ENCODE results near the gene SPRR1B. TPM values are rescaled to one million over a fixed set of nuclear protein-coding genes. Genes with fewer than 3 reads are reported as not detected.

Gene SPRR1B
- total and polyA plus RNA-seq, 2 of the 13 experiments (the other 11 are each of a cell fraction or from before 2014, with no cell fraction given) = not detected

GRCh38 chr1:153035211-153035610 lies 4.2 kb downstream of the SPRR1B start (continued):
- TF ChIP-seq, protein P1, sequence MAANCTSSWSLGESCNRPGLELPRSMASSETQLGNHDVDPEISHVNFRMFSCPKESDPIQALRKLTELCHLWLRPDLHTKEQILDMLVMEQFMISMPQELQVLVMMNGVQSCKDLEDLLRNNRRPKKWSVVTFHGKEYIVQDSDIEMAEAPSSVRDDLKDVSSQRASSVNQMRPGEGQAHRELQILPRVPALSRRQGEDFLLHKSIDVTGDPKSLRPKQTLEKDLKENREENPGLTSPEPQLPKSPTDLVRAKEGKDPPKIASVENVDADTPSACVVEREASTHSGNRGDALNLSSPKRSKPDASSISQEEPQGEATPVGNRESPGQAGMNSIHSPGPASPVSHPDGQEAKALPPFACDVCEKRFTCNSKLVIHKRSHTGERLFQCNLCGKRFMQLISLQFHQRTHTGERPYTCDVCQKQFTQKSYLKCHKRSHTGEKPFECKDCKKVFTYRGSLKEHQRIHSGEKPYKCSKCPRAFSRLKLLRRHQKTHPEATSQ (CRISPR knock-in tag; IDR thresholded peaks at IDR 0.05; ENCODE audit: borderline replicate concordance) = no peak
- TF ChIP-seq CSRNP2 (CRISPR knock-in tag; conservative IDR thresholded peaks at IDR 0.05; ENCODE audit: low read depth) = no peak
- no peak for TF ChIP-seq SMAD3 (CRISPR knock-in tag; IDR thresholded peaks at IDR 0.05)
- TF ChIP-seq U2AF2 (IDR thresholded peaks at IDR 0.05; ENCODE audit: low read depth, low read length) = no peak
- no peak for TF ChIP-seq MTA3 (CRISPR knock-in tag; IDR thresholded peaks at IDR 0.05)
- no peak for TF ChIP-seq HOXA5 (CRISPR knock-in tag; IDR thresholded peaks at IDR 0.05)
- no peak for TF ChIP-seq SCMH1 (CRISPR knock-in tag; IDR thresholded peaks at IDR 0.05; ENCODE audit: borderline replicate concordance)

DNA sequence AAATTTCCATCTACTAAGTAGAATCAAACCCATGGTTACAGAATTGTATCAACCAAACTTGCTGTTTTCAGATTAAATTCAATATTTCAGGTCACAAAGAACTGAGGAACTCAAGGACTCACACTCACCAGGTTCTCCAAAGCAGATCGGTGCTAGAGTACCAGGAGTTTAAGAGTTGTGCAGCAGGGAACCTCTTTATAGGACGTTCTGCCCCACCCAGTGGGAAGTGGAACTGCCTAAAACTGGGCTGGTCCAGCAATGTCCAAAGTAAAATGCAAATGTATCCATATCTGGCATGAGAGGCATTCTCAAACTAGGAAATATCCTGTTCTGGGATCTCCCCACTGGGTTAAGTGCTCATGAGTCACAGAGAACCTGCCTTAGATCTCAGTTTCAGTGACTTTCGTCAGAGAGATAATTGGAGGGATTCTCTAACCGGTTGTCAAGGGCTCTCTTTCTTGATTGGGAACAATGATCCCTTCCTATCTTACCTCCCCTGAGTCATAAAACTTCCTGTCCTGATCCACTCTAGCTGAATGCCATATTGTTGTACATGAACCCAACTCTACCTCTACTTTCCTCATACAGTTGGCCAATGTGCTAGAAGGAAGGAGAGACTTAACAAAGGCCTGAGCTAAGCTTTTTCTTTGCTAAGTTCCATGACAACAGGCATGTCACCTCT lies 10.1 kb downstream of the SPRR1B start, which contains the start of gene SPRR2D:
TSS of gene SPRR2D (minus strand) at position 171 of the 682 bp plus-strand sequence. CDS start 774 bp downstream, outside the sequence.
- CTCF ChIA-PET (ENCODE audit: low intra/inter-chr PET ratio, low total read pairs) = no interaction called here
- no peaks in the 10 kb centered on the region for H3K79me2 ChIP-seq (ENCODE audit: insufficient read depth, low read length)
- in situ Hi-C loops (cut with HindIII; ENCODE audit: extremely low pct_ligation_motif_present, low pct_unique_long_range_greater_than_20kb) (no loop called here), intact Hi-C loops (cut with micrococcal nuclease; ENCODE audit: unreplicated experiment) (no loop called here)
- no TSS peak for BruUV-seq (replicated peaks)
- ATAC-seq = no peak
- no peaks in the 10 kb centered on the region for H3K4me1 ChIP-seq (ENCODE audit: insufficient read depth, low read length)
- H3K36me3 ChIP-seq (replicated peaks in 1 of 2; ENCODE audit: control insufficient read depth in 1 of 2, insufficient read depth in 2 of 2, low read length in 2 of 2) = no peaks in the 10 kb centered on the region
- no peaks in the 10 kb centered on the region for H3K27me3 ChIP-seq (ENCODE audit: control insufficient read depth in 1 of 2, insufficient read depth in 2 of 2, low read length in 2 of 2)
- H2AFZ ChIP-seq (ENCODE audit: low read length) = no peak within 1 kb of the TSS
- H3K4me2 ChIP-seq (ENCODE audit: low read depth, low read length) = no peak within 1 kb of the TSS
- H4K20me1 ChIP-seq (ENCODE audit: insufficient read depth, low read length) = no peaks in the 10 kb centered on the region
- DNase-seq (ENCODE audit: low spot score) = no peak
- H3K9ac ChIP-seq (ENCODE audit: insufficient read depth, low read depth, low read length) = no peak within 1 kb of the TSS
- POLR2A ChIA-PET = no interaction called here
- no peak within 1 kb of the TSS for H3K4me3 ChIP-seq (replicated peaks in 1 of 3; ENCODE audit: insufficient read depth in 1 of 3, low read depth in 2 of 3, low read length in 3 of 3)
- WGBS (ENCODE audit: low lambda C conversion rate) = 0% methylated on average over 4 of the region's 4 CpGs
- no peaks in the 10 kb centered on the region for H3K9me3 ChIP-seq (ENCODE audit: low read length)
- H3K27ac ChIP-seq (ENCODE audit: extremely low read length, insufficient read depth, low read length) = no peak within 1 kb of the TSS
- no peak for FAIRE-seq
- TF ChIP-seq, protein P2, sequence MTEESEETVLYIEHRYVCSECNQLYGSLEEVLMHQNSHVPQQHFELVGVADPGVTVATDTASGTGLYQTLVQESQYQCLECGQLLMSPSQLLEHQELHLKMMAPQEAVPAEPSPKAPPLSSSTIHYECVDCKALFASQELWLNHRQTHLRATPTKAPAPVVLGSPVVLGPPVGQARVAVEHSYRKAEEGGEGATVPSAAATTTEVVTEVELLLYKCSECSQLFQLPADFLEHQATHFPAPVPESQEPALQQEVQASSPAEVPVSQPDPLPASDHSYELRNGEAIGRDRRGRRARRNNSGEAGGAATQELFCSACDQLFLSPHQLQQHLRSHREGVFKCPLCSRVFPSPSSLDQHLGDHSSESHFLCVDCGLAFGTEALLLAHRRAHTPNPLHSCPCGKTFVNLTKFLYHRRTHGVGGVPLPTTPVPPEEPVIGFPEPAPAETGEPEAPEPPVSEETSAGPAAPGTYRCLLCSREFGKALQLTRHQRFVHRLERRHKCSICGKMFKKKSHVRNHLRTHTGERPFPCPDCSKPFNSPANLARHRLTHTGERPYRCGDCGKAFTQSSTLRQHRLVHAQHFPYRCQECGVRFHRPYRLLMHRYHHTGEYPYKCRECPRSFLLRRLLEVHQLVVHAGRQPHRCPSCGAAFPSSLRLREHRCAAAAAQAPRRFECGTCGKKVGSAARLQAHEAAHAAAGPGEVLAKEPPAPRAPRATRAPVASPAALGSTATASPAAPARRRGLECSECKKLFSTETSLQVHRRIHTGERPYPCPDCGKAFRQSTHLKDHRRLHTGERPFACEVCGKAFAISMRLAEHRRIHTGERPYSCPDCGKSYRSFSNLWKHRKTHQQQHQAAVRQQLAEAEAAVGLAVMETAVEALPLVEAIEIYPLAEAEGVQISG (CRISPR knock-in tag; IDR thresholded peaks at IDR 0.05) = no peak
- no peak for TF ChIP-seq SALL1 (CRISPR knock-in tag; IDR thresholded peaks at IDR 0.05)
- no peak for TF ChIP-seq PHF20 (CRISPR knock-in tag; IDR thresholded peaks at IDR 0.05)
- TF ChIP-seq TCF7 (IDR thresholded peaks at IDR 0.05; ENCODE audit: low read depth) = no peak
- TF ChIP-seq ZNF33B (CRISPR knock-in tag; IDR thresholded peaks at IDR 0.05) = no peak
- TF ChIP-seq NR2F1 (CRISPR knock-in tag; IDR thresholded peaks at IDR 0.05) = no peak
- TF ChIP-seq ZFP36L2 (CRISPR knock-in tag; IDR thresholded peaks at IDR 0.05) = no peak
- no peak for TF ChIP-seq ZNF7 (CRISPR knock-in tag; IDR thresholded peaks at IDR 0.05)
- TF ChIP-seq, protein P3, sequence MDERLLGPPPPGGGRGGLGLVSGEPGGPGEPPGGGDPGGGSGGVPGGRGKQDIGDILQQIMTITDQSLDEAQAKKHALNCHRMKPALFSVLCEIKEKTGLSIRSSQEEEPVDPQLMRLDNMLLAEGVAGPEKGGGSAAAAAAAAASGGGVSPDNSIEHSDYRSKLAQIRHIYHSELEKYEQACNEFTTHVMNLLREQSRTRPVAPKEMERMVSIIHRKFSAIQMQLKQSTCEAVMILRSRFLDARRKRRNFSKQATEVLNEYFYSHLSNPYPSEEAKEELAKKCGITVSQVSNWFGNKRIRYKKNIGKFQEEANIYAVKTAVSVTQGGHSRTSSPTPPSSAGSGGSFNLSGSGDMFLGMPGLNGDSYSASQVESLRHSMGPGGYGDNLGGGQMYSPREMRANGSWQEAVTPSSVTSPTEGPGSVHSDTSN (CRISPR knock-in tag; IDR thresholded peaks at IDR 0.05) = no peak
